Measurements from ENCODE around the gene OCEL1.

OCEL1 gene

GRCh38 chr19:17215127-17215971 lies 10.7 kb upstream of the OCEL1 start, which contains the start of gene USE1 (continued):
- TF ChIP-seq TSHZ1 (tag by site-specific recombination; IDR thresholded peaks at IDR 0.05; ENCODE audit: borderline replicate concordance), result 0 out of 2 replicates have a peak, but pooled peaks have one; percentile 34
- TF ChIP-seq, protein P1, sequence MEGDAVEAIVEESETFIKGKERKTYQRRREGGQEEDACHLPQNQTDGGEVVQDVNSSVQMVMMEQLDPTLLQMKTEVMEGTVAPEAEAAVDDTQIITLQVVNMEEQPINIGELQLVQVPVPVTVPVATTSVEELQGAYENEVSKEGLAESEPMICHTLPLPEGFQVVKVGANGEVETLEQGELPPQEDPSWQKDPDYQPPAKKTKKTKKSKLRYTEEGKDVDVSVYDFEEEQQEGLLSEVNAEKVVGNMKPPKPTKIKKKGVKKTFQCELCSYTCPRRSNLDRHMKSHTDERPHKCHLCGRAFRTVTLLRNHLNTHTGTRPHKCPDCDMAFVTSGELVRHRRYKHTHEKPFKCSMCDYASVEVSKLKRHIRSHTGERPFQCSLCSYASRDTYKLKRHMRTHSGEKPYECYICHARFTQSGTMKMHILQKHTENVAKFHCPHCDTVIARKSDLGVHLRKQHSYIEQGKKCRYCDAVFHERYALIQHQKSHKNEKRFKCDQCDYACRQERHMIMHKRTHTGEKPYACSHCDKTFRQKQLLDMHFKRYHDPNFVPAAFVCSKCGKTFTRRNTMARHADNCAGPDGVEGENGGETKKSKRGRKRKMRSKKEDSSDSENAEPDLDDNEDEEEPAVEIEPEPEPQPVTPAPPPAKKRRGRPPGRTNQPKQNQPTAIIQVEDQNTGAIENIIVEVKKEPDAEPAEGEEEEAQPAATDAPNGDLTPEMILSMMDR (tag by site-specific recombination; IDR thresholded peaks at IDR 0.05), result peak; percentile 16; the same call in 1 of the 2 replicates
- TF ChIP-seq PATZ1 (tag by site-specific recombination; IDR thresholded peaks at IDR 0.05), result peak; percentile 84
- TF ChIP-seq ZNF10 (tag by site-specific recombination; IDR thresholded peaks at IDR 0.05), result no peak
- 0 out of 2 replicates have a peak, but pooled peaks have one; percentile 36 for TF ChIP-seq EGR2 (tag by site-specific recombination; IDR thresholded peaks at IDR 0.05; ENCODE audit: low read depth)
- TF ChIP-seq IKZF3 (tag by site-specific recombination; IDR thresholded peaks at IDR 0.05), result 0 out of 2 replicates have a peak, but pooled peaks have one; percentile 25
- TF ChIP-seq PBX3 (CRISPR knock-in tag; IDR thresholded peaks at IDR 0.05), result peak; percentile 79; the same call in 1 of the 2 replicates
- no peak for TF ChIP-seq HOXC10 (CRISPR knock-in tag; IDR thresholded peaks at IDR 0.05)
- TF ChIP-seq SP3 (tag by site-specific recombination; IDR thresholded peaks at IDR 0.05), result peak; percentile 93
- peak; percentile 93 for TF ChIP-seq ZSCAN5A (tag by site-specific recombination; IDR thresholded peaks at IDR 0.05)
- peak; percentile 88 for TF ChIP-seq SP2 (tag by site-specific recombination; IDR thresholded peaks at IDR 0.05)
- TF ChIP-seq, protein P2, sequence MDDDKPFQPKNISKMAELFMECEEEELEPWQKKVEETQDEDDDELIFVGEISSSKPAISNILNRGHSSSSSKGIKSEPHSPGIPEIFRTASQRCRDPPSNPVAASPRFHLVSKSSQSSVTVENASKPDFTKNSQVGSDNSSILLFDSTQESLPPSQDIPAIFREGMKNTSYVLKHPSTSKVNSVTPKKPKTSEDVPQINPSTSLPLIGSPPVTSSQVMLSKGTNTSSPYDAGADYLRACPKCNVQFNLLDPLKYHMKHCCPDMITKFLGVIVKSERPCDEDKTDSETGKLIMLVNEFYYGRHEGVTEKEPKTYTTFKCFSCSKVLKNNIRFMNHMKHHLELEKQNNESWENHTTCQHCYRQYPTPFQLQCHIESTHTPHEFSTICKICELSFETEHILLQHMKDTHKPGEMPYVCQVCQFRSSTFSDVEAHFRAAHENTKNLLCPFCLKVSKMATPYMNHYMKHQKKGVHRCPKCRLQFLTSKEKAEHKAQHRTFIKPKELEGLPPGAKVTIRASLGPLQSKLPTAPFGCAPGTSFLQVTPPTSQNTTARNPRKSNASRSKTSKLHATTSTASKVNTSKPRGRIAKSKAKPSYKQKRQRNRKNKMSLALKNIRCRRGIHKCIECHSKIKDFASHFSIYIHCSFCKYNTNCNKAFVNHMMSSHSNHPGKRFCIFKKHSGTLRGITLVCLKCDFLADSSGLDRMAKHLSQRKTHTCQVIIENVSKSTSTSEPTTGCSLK (tag by site-specific recombination; IDR thresholded peaks at IDR 0.05), result no peak
- TF ChIP-seq ZNF623 (tag by site-specific recombination; IDR thresholded peaks at IDR 0.05), result 0 out of 2 replicates have a peak, but pooled peaks have one; percentile 35
- TF ChIP-seq ZNF112 (tag by site-specific recombination; IDR thresholded peaks at IDR 0.05), result no peak
- peak; percentile 93 for TF ChIP-seq ZNF76 (tag by site-specific recombination; IDR thresholded peaks at IDR 0.05; ENCODE audit: borderline replicate concordance, low read depth)
- TF ChIP-seq ZNF324 (tag by site-specific recombination; IDR thresholded peaks at IDR 0.05), result peak; percentile 93
- peak; percentile 77; the same call in 1 of the 2 replicates for TF ChIP-seq ZNF394 (tag by site-specific recombination; IDR thresholded peaks at IDR 0.05; ENCODE audit: borderline replicate concordance)
- TF ChIP-seq ZIC2 (tag by site-specific recombination; IDR thresholded peaks at IDR 0.05), result peak; percentile 38; the same call in 1 of the 2 replicates
- TF ChIP-seq, protein P3, sequence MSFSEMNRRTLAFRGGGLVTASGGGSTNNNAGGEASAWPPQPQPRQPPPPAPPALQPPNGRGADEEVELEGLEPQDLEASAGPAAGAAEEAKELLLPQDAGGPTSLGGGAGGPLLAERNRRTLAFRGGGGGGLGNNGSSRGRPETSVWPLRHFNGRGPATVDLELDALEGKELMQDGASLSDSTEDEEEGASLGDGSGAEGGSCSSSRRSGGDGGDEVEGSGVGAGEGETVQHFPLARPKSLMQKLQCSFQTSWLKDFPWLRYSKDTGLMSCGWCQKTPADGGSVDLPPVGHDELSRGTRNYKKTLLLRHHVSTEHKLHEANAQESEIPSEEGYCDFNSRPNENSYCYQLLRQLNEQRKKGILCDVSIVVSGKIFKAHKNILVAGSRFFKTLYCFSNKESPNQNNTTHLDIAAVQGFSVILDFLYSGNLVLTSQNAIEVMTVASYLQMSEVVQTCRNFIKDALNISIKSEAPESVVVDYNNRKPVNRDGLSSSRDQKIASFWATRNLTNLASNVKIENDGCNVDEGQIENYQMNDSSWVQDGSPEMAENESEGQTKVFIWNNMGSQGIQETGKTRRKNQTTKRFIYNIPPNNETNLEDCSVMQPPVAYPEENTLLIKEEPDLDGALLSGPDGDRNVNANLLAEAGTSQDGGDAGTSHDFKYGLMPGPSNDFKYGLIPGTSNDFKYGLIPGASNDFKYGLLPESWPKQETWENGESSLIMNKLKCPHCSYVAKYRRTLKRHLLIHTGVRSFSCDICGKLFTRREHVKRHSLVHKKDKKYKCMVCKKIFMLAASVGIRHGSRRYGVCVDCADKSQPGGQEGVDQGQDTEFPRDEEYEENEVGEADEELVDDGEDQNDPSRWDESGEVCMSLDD (tag by site-specific recombination; IDR thresholded peaks at IDR 0.05), result peak; percentile 49; the same call in 1 of the 2 replicates
- peak; percentile 57 for TF ChIP-seq ZNF600 (tag by site-specific recombination; IDR thresholded peaks at IDR 0.05)
- TF ChIP-seq ZBTB21 (tag by site-specific recombination; IDR thresholded peaks at IDR 0.05), result peak; percentile 67
- TF ChIP-seq BCL11A (tag by site-specific recombination; IDR thresholded peaks at IDR 0.05; ENCODE audit: low read depth), result peak; percentile 81
- TF ChIP-seq ZNF2 (tag by site-specific recombination; IDR thresholded peaks at IDR 0.05), result peak; percentile 65; the same call in 1 of the 2 replicates

Data from HEK293 (cell line).